Liver (tissue), 9 donors: ENCODE results near the gene TSC22D3. TPM values are rescaled to one million over a fixed set of nuclear protein-coding genes. Genes with fewer than 3 reads are reported as not detected.

Experiments used
- DNase-seq: peaks from one replicate; pipeline ENCODE4 v3.0.0-alpha.2; 2017; ENCODE audit warnings: low spot score
- H3K27ac ChIP-seq, 2 donors: one replicate each; pipeline ENCODE4 v1.7.0; 2013; ENCODE audit warnings: inconsistent platforms in 2 of 2, low read length in 2 of 2, control low read depth in 1 of 2, low read depth in 1 of 2, mild to moderate bottlenecking in 1 of 2
- H3K27me3 ChIP-seq, 4 donors: one replicate each; pipeline versions ENCODE4 v1.6.1 to v1.7.0; 2013; ENCODE audit warnings: low read length in 3 of 4, inconsistent platforms in 1 of 4, mild to moderate bottlenecking in 1 of 4, moderate library complexity in 1 of 4; ENCODE audit not compliant: control insufficient read depth in 4 of 4, insufficient read depth in 4 of 4
- H3K36me3 ChIP-seq, 4 donors: one replicate each; pipeline versions ENCODE4 v1.6.1 to v1.7.0; 2013; ENCODE audit warnings: low read length in 3 of 4, mild to moderate bottlenecking in 3 of 4, low read depth in 1 of 4, moderate library complexity in 1 of 4; ENCODE audit not compliant: control insufficient read depth in 4 of 4, insufficient read depth in 3 of 4
- H3K4me1 ChIP-seq, 4 donors: one replicate each; pipeline versions ENCODE4 v1.6.1 to v1.7.0; 2013; ENCODE audit warnings: low read length in 3 of 4, mild to moderate bottlenecking in 3 of 4, moderate library complexity in 1 of 4; ENCODE audit not compliant: control insufficient read depth in 4 of 4, insufficient read depth in 4 of 4
- H3K4me3 ChIP-seq, 3 donors: one replicate each; pipeline versions ENCODE4 v1.6.1 to v1.7.0; 2013; ENCODE audit warnings: low read length in 3 of 3, control low read depth in 1 of 3, low read depth in 1 of 3, mild to moderate bottlenecking in 1 of 3
- H3K9ac ChIP-seq, 2 donors: one replicate each; pipeline ENCODE4 v1.7.0; 2013; ENCODE audit warnings: low read length in 2 of 2, mild to moderate bottlenecking in 2 of 2, moderate library complexity in 2 of 2, control low read depth in 1 of 2, low read depth in 1 of 2
- H3K9me3 ChIP-seq, 4 donors: one replicate each; pipeline versions ENCODE4 v1.6.1 to v1.7.0; 2013; ENCODE audit warnings: low read length in 3 of 4; ENCODE audit not compliant: control insufficient read depth in 4 of 4
- CTCF ChIP-seq: fragments of 150-350 bp; IDR thresholded peaks from 2 replicates; pipeline ENCODE4 v1.5.1; 2017; ENCODE audit warnings: improper control_type of control experiment, low read depth, low read length; ENCODE audit not compliant: missing input control
- EGR1 ChIP-seq, 2 donors: IDR thresholded peaks; 2 replicates each; pipeline ENCODE4 v1.6.1; 2016 to 2018; ENCODE audit warnings: antibody characterized with exemption in 2 of 2, low read depth in 2 of 2
- GABPA ChIP-seq, 2 donors: IDR thresholded peaks in 1 of 2; conservative IDR thresholded peaks in 1 of 2; 2 replicates each; pipeline ENCODE4 v1.6.1; 2016; ENCODE audit warnings: antibody characterized with exemption in 2 of 2, mild to moderate bottlenecking in 1 of 2, moderate library complexity in 1 of 2
- HNF4A ChIP-seq, 2 donors: conservative IDR thresholded peaks; 2 replicates each; pipeline ENCODE4 v1.6.1; 2016; ENCODE audit warnings: antibody characterized with exemption in 2 of 2, mild to moderate bottlenecking in 2 of 2
- HNF4G ChIP-seq: IDR thresholded peaks from 2 replicates; pipeline ENCODE4 v1.6.1; 2016; ENCODE audit warnings: antibody characterized with exemption
- JUND ChIP-seq, 2 donors: IDR thresholded peaks; 2 replicates each; pipeline ENCODE4 v1.6.1; 2016; ENCODE audit warnings: antibody characterized with exemption in 2 of 2
- MAX ChIP-seq: IDR thresholded peaks from 2 replicates; pipeline ENCODE4 v1.6.1; 2016; ENCODE audit warnings: antibody characterized with exemption
- NR2F2 ChIP-seq: IDR thresholded peaks from 2 replicates; pipeline ENCODE4 v1.6.1; 2016; ENCODE audit warnings: antibody characterized with exemption
- RAD21 ChIP-seq, 2 donors: IDR thresholded peaks; 2 replicates each; pipeline ENCODE4 v1.6.1; 2016; ENCODE audit warnings: antibody characterized with exemption in 2 of 2, mild to moderate bottlenecking in 2 of 2
- REST ChIP-seq: IDR thresholded peaks from 2 replicates; pipeline ENCODE4 v1.6.1; 2016; ENCODE audit warnings: antibody characterized with exemption, mild to moderate bottlenecking
- RXRA ChIP-seq, 2 donors: IDR thresholded peaks; 2 replicates each; pipeline ENCODE4 v1.6.1; 2017 to 2018; ENCODE audit warnings: antibody characterized with exemption in 2 of 2, mild to moderate bottlenecking in 1 of 2
- SP1 ChIP-seq: IDR thresholded peaks from 2 replicates; pipeline ENCODE4 v1.6.1; 2018; ENCODE audit warnings: antibody characterized with exemption, mild to moderate bottlenecking
- TAF1 ChIP-seq: conservative IDR thresholded peaks from 2 replicates; pipeline ENCODE4 v1.6.1; 2016; ENCODE audit warnings: antibody characterized with exemption, mild to moderate bottlenecking
- YY1 ChIP-seq: IDR thresholded peaks from 2 replicates; pipeline ENCODE4 v1.6.1; 2016; ENCODE audit warnings: antibody characterized with exemption, mild to moderate bottlenecking
- ZBTB33 ChIP-seq: IDR thresholded peaks from 2 replicates; pipeline ENCODE4 v1.6.1; 2016; ENCODE audit warnings: antibody characterized with exemption
- WGBS: extraction: QIAGEN DNeasy Blood & Tissue Kit; methylation state at CpG from one replicate; pipeline ENCODE4 v1.1.7; 2013; 5-methylcytosine and 5-hydroxymethylcytosine counted together
- polyA plus RNA-seq, 2 donors: library from polyadenylated mRNA; stranded (reverse) in 1 of 2; unstranded in 1 of 2; fragments of 200-250 nt in 1 of 2; fragments of >200 nt in 1 of 2; fragmentation: Nextera tagmentation in 1 of 2; extraction: Ambion mirVana in 1 of 2; gene quantifications; one replicate each; pipeline versions ENCODE4 v1.2.1 to v1.2.3, GENCODE V29; 2013 to 2015
- total RNA-seq, 2 donors: library from RNA; depleted of rRNA; stranded (reverse); fragments of >200 nt; gene quantifications; one replicate each; pipeline ENCODE4 v1.2.3, GENCODE V29; 2014
- TF ChIP-seq, protein P1 (sequence below): IDR thresholded peaks from 2 replicates; pipeline ENCODE4 v1.6.1; 2016; ENCODE audit warnings: antibody characterized with exemption
- donor health status: healthy.
- donor health status: healthy.
- donor health status: healthy.
- donor health status: healthy.
- donor health status: healthy.

TSC22D3 gene
- total and polyA plus RNA-seq, 4 donors = 10.5 to 128 (median 48.1) TPM

GRCh38 chrX:107742700-107743191 is 32.8 kb downstream of the TSC22D3 start:
- Histone ChIP-seq H3K4me1 (peaks cover 24 to 78% (median 51%) of the 10 kb centered on the region in 4 donors), H3K27me3 (no peaks in the 10 kb centered on the region), H3K4me3 (no peak overlapping the region), H3K36me3 (no peaks in the 10 kb centered on the region), H3K9me3 (no peaks in the 10 kb centered on the region), H3K9ac (peak overlapping the region; percentile 40 to 49), H3K27ac (peak overlapping the region; percentile 85 to 87)
- no peak for TF ChIP-seq MAX
- TF ChIP-seq SP1 = peak; percentile 6
- TF ChIP-seq EGR1 (IDR thresholded peaks at IDR 0.05; ENCODE audit: low read depth in 2 of 2) = no peak
- TF ChIP-seq CTCF = no peak
- peak; percentile 5 to 27 for TF ChIP-seq RXRA (IDR thresholded peaks at IDR 0.05)
- TF ChIP-seq HNF4A (conservative IDR thresholded peaks at IDR 0.05) = peak; percentile 48 to 52
- no peak for TF ChIP-seq ZBTB33
- WGBS = 29% methylated on average over 23 of the region's 23 CpGs
- DNase-seq = no peak

DNA sequence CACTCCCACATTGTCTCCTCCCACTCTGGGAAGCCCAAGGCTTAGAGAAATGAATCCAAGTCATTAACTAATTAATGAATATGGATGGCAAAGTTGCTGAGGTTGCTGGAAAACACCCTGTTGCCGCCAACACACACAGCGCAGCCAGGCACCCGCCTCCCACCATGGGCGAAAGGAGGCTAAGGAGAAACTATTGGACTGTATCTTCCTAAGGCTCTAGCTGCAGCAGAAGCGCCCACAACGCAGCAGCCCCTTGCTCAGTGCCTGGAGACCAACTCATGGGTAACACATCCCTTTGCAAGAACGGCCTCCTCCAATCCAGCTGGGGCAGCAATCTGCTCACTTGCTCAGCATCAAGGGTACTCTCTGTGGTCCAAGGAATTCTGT is 34.2 kb downstream of the TSC22D3 start:
- TF ChIP-seq YY1 = no peak
- TF ChIP-seq SP1 = no peak
- no peak for TF ChIP-seq JUND (IDR thresholded peaks at IDR 0.05)
- no peak for TF ChIP-seq EGR1 (IDR thresholded peaks at IDR 0.05; ENCODE audit: low read depth in 2 of 2)
- Histone ChIP-seq H3K27me3 (no peaks in the 10 kb centered on the region), H3K9me3 (no peaks in the 10 kb centered on the region), H3K4me1 (peaks cover 18 to 73% (median 58%) of the 10 kb centered on the region in 4 donors), H3K27ac (peak overlapping the region; percentile 85 to 87), H3K9ac (no peak overlapping the region), H3K36me3 (no peaks in the 10 kb centered on the region), H3K4me3 (no peak overlapping the region)
- 61% methylated on average over 7 of the region's 7 CpGs for WGBS
- DNase-seq = no peak

DNA sequence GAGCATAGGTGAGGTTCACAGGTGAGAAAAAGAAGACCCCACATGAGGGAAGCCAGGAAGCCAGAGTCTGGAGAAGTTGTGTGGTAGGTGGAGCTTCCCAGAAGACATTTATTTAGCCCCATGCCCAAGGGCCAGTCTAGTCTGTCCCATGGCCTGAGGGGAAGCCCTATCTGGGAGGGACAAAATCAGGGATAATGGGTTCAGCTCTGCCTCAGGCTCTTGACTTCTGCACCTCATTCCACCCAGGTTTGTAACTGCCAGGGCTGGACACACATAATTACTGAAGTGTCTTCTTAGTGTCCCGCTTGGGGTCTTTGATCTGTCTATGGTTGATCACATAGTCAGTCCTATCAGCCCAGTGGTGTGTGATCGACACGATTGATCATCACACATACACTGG is 36.0 kb downstream of the TSC22D3 start:
- TF ChIP-seq RAD21 (IDR thresholded peaks at IDR 0.05) = no peak
- no peak for TF ChIP-seq HNF4A (conservative IDR thresholded peaks at IDR 0.05)
- no peak for TF ChIP-seq TAF1
- no peak for TF ChIP-seq GABPA (IDR thresholded peaks at IDR 0.05 in 1 of 2, conservative IDR thresholded peaks at IDR 0.05 in 1 of 2)
- no peak for TF ChIP-seq HNF4G
- TF ChIP-seq YY1 = no peak
- no peak for TF ChIP-seq REST
- no peak for TF ChIP-seq NR2F2
- TF ChIP-seq, protein P1, sequence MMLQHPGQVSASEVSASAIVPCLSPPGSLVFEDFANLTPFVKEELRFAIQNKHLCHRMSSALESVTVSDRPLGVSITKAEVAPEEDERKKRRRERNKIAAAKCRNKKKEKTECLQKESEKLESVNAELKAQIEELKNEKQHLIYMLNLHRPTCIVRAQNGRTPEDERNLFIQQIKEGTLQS = no peak
- no peak for TF ChIP-seq CTCF
- TF ChIP-seq RXRA (IDR thresholded peaks at IDR 0.05) = no peak
- DNase-seq = no peak
- no peak overlapping the region for H3K4me3 ChIP-seq
- no peaks in the 10 kb centered on the region for H3K9me3 ChIP-seq
- peaks cover 15 to 63% (median 57%) of the 10 kb centered on the region in 4 donors for H3K4me1 ChIP-seq
- 98% methylated on average over 3 of the region's 3 CpGs for WGBS
- no peak overlapping the region for H3K9ac ChIP-seq
- H3K27me3 ChIP-seq = no peaks in the 10 kb centered on the region
- no peaks in the 10 kb centered on the region for H3K36me3 ChIP-seq
- no peak overlapping the region for H3K27ac ChIP-seq
